Vagina (tissue), 2 donors: ENCODE results near the gene PDE3B. TPM values are rescaled to one million over a fixed set of nuclear protein-coding genes. Genes with fewer than 3 reads are reported as not detected.
"Not testable (repeated sequence)": the region's sequence is repeated elsewhere in the genome, so short reads cannot be mapped to it uniquely, and the experiment has no call there.

Experiments used
- DNase-seq, 2 donors: peaks; one replicate each; pipeline ENCODE4 v3.0.0-alpha.2; 2017; ENCODE audit errors: extremely low spot score in 2 of 2
- H3K27ac ChIP-seq: fragments of 200-600 bp; sonication (generic); one replicate; pipeline ENCODE4 v1.5.1; 2019
- H3K27me3 ChIP-seq: fragments of 200-600 bp; sonication (generic); one replicate; pipeline ENCODE4 v1.5.1; 2019
- H3K36me3 ChIP-seq, 2 donors: fragments of 200-600 bp; sonication (generic); one replicate each; pipeline ENCODE4 v1.5.1; 2017 to 2019
- H3K4me1 ChIP-seq: fragments of 200-600 bp; sonication (generic); one replicate; pipeline ENCODE4 v1.5.1; 2019
- H3K4me3 ChIP-seq, 2 donors: fragments of 200-600 bp; sonication (generic); 1 replicate in 1 of 2; 2 replicates in 1 of 2; pipeline ENCODE4 v1.5.1; 2016 to 2019
- H3K9me3 ChIP-seq: fragments of 200-600 bp; sonication (generic); one replicate; pipeline ENCODE4 v1.5.1; 2019
- CTCF ChIP-seq, 3 experiments: fragments of 450-650 bp in 2 of 3; fragments of 200-600 bp in 1 of 3; sonication (generic) in 1 of 3; IDR thresholded peaks; one replicate each; pipeline ENCODE4 v1.5.1; 2017 to 2019; ENCODE audit warnings: antibody characterized with exemption in 3 of 3, mild to moderate bottlenecking in 2 of 3, moderate library complexity in 2 of 3
- POLR2A ChIP-seq, 2 donors: fragments of 450-650 bp; IDR thresholded peaks; one replicate each; pipeline ENCODE4 v1.6.1; 2017; ENCODE audit warnings: antibody characterized with exemption in 2 of 2, mild to moderate bottlenecking in 2 of 2, moderate library complexity in 2 of 2
- POLR2AphosphoS5 ChIP-seq, 2 donors: sonication (generic); formaldehyde crosslinking; IDR thresholded peaks; one replicate each; pipeline ENCODE4 v1.9.0; 2017; ENCODE audit warnings: antibody characterized with exemption in 2 of 2, mild to moderate bottlenecking in 2 of 2, low read depth in 1 of 2; ENCODE audit not compliant: insufficient read depth in 1 of 2
- intact Hi-C: fragments of 100-400 bp; cut with DNase I; formaldehyde crosslinking; loops from one replicate; pipeline ENCODE4 v1.15.1; 2023
- total RNA-seq: library from RNA; depleted of rRNA; stranded (reverse); fragments of >200 nt; gene quantifications from one replicate; pipeline ENCODE4 v1.2.3, GENCODE V29; 2016

PDE3B gene
- total RNA-seq, 1 donor from 2014 or later: 10.1 TPM

- H3K9me3 ChIP-seq: no peaks in the 10 kb centered on the region
- H3K4me1 ChIP-seq: no peaks in the 10 kb centered on the region
- intact Hi-C loops: no loop called here
- H3K4me3 ChIP-seq: no peak overlapping the region
- H3K36me3 ChIP-seq: no peaks in the 10 kb centered on the region
- no peak for TF ChIP-seq POLR2A (IDR thresholded peaks at IDR 0.05)
- TF ChIP-seq CTCF (IDR thresholded peaks at IDR 0.05): no peak
- TF ChIP-seq POLR2AphosphoS5 (IDR thresholded peaks at IDR 0.05; ENCODE audit: insufficient read depth in 1 of 2, low read depth in 1 of 2): no peak
- no peaks in the 10 kb centered on the region for H3K27me3 ChIP-seq
- DNase-seq: no peak
- H3K27ac ChIP-seq: no peak overlapping the region
Measured at GRCh38 chr11:14793546-14793945, 149.9 kb downstream of the PDE3B start.

GRCh38 chr11:14796028-14796427 is 152.4 kb downstream of the PDE3B start:
- H3K9me3 ChIP-seq, H3K27ac ChIP-seq, DNase-seq, intact Hi-C loops, H3K27me3 ChIP-seq, H3K4me3 ChIP-seq, H3K36me3 ChIP-seq, H3K4me1 ChIP-seq: not testable (repeated sequence)

GRCh38 chr11:14803846-14804245 is 160.2 kb downstream of the PDE3B start:
- no peaks in the 10 kb centered on the region for H3K36me3 ChIP-seq
- intact Hi-C loops: no loop called here
- TF ChIP-seq CTCF (IDR thresholded peaks at IDR 0.05) (no peak), POLR2AphosphoS5 (IDR thresholded peaks at IDR 0.05; ENCODE audit: insufficient read depth in 1 of 2, low read depth in 1 of 2) (no peak), POLR2A (IDR thresholded peaks at IDR 0.05) (no peak)
- no peaks in the 10 kb centered on the region for H3K9me3 ChIP-seq
- no peak for DNase-seq
- no peak overlapping the region for H3K27ac ChIP-seq
- no peaks in the 10 kb centered on the region for H3K27me3 ChIP-seq
- no peak overlapping the region for H3K4me3 ChIP-seq
- no peaks in the 10 kb centered on the region for H3K4me1 ChIP-seq

- intact Hi-C loops: no loop called here
- Histone ChIP-seq H3K27me3 (no peaks in the 10 kb centered on the region), H3K4me1 (no peaks in the 10 kb centered on the region), H3K27ac (no peak overlapping the region), H3K36me3 (no peaks in the 10 kb centered on the region), H3K4me3 (no peak overlapping the region), H3K9me3 (no peaks in the 10 kb centered on the region)
- DNase-seq: no peak
- no peak for TF ChIP-seq CTCF (IDR thresholded peaks at IDR 0.05)
- no peak for TF ChIP-seq POLR2AphosphoS5 (IDR thresholded peaks at IDR 0.05; ENCODE audit: insufficient read depth in 1 of 2, low read depth in 1 of 2)
- TF ChIP-seq POLR2A (IDR thresholded peaks at IDR 0.05): no peak
Measured at GRCh38 chr11:14809466-14809865, 165.9 kb downstream of the PDE3B start.

- H3K27ac ChIP-seq: no peak overlapping the region
Measured at GRCh38 chr11:14812757-14813156, 169.2 kb downstream of the PDE3B start.

More at GRCh38 chr11:14812757-14813156, 169.2 kb downstream of the PDE3B start:
- intact Hi-C loops: no loop called here
- no peak overlapping the region for H3K4me3 ChIP-seq
- no peaks in the 10 kb centered on the region for H3K9me3 ChIP-seq
- TF ChIP-seq POLR2A (IDR thresholded peaks at IDR 0.05): no peak
- no peak for TF ChIP-seq CTCF (IDR thresholded peaks at IDR 0.05)
- TF ChIP-seq POLR2AphosphoS5 (IDR thresholded peaks at IDR 0.05; ENCODE audit: insufficient read depth in 1 of 2, low read depth in 1 of 2): no peak
- H3K4me1 ChIP-seq: no peaks in the 10 kb centered on the region
- DNase-seq: no peak
- no peaks in the 10 kb centered on the region for H3K36me3 ChIP-seq
- no peaks in the 10 kb centered on the region for H3K27me3 ChIP-seq
